GM19240 (cell line): ENCODE data around the gene GFI1B.
A peak's percentile ranks its signal among the peaks of the same experiment; 100 is the strongest.

Experiments used
- DNase-seq: peaks from one replicate; pipeline ENCODE4 v3.0.0; 2011; ENCODE audit warnings: low spot score; ENCODE audit not compliant: insufficient read length

The GFI1B gene

GRCh38 chr9:132978451-132979131, at the start of gene GFI1B:
Gene GFI1B (plus strand): TSS chr9:132978694. CDS start chr9:132986679, 7,985 bp downstream.
- no peak for DNase-seq

DNA sequence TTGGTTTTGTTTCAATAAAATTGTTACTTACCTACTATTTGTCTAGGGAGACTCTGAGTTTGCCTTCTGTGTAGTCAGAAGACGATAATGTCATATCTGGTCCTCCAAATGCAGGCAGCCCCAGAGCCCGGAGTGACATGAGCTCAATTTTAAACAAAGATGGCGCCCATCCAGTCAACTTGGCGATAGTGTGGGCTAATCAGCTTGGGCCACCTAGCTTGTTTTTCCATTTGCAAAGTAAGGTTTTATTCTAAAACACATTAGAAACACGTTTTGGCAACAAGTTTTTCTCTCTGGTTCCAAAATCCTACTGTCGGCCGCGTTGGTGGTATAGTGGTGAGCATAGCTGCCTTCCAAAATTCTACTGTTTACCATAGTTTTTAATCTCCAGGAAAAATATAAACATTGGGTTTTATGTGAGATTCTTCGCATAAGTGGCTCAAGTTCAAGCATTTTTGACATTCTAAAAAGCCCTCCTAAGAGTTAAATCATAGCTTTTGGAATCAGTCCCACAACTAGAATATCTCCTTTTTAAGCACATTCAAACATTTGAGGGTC, 47.2 kb upstream of the GFI1B start:
- no peak for DNase-seq

DNA sequence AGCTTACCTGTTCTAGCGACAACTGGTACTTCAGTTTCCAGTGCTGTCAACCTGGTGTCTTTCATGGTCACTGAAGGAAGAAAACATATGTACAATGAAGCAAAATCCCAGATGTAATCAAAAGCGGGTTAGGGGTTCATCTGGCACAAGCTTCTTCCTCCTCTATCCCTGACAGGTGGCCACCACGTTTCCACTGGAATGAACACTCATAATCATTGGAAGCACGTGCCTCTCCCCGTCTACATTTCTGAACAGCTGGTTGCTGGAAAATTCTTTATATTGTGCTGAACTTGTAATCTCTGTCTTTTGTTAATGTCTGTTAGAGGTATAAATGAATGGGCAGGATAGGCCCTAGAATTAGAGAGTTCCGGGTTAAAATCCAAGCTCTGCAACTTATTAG, 43.5 kb upstream of the GFI1B start:
- DNase-seq = no peak

GRCh38 chr9:132937463-132937901, 41.0 kb upstream of the GFI1B start:
- no peak for DNase-seq

DNA sequence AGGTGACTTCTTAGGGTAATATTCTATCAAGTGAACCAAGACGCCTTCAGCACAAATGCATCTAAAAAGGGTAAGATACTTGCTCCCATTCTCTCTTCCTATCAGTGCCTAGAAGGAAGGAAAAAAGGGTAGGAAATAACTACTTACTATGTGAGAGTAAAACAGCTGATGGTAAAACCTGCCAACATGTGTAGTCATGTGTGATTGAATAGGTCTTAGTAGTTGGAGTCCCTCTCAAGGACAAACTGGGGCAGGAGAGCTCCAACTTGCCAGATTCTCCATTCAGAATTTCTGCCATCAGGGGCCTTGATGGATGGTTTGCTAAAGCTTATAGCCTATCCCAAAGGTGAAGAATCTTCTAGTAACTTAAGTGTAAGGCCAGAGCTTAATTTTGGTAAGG, 39.3 kb upstream of the GFI1B start:
- DNase-seq = no peak

- DNase-seq = no peak
Measured at GRCh38 chr9:132942541-132943182, 35.8 kb upstream of the GFI1B start.

- DNase-seq = no peak
Measured at GRCh38 chr9:132943651-132944293, 34.7 kb upstream of the GFI1B start.

DNA sequence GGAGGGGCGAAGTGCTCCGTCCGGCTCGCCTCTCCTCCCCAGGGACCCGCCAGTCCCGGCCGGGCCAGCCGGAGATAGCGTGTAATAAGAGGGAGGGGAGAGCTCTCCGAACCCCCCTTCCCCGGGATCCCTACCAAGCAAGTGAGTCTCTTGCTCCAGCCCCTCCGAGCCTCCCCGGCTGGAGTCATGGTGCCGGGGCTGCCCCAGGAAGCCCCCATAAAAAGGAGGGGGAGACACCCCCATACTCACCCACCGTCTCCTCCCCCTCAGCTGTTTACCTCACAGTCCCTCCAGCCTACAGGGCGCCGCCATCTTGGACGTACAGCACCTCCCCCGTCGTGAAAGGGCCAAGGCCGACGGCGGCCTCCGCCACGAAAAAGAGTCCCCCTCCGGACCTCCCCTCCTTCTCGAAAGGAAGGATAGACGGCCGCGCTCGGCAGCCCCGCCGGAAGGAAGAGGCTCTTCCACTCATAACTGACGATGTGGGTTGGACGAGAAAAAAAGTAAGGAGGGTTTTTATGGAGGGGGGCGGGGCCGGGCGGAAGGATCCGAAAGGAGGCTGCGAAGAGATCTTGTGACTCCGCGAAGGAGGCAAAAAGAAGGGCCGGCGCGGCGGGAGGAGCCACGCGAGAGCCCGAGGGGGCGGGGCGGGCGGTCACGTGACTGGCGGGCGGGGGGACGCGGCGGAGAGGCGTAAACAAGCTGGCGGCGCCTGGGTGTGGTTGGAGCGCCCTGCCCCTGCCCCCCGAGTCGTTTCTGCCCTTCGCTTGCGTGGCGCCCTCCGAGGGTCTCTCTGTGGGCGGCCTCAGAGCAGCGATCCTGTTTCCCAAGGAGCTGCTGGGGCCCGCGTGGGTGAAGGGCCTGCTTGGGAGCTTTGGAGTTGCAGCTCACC, 34.0 kb upstream of the GFI1B start, which contains the start of gene TSC1:
Gene TSC1 (minus strand): TSS at position 323 of the 892 bp plus-strand sequence. CDS start 15,744 bp downstream, outside the sequence.
- DNase-seq = peak; percentile 68

GRCh38 chr9:132945186-132946130, 33.0 kb upstream of the GFI1B start:
- DNase-seq = no peak

- no peak for DNase-seq
Measured at GRCh38 chr9:132946211-132946610, 32.3 kb upstream of the GFI1B start.

- no peak for DNase-seq
Measured at GRCh38 chr9:132946631-132947295, 31.7 kb upstream of the GFI1B start.

- no peak for DNase-seq
Measured at GRCh38 chr9:132947756-132948155, 30.7 kb upstream of the GFI1B start.

GRCh38 chr9:132948482-132949050, 29.9 kb upstream of the GFI1B start:
- DNase-seq = no peak

DNA sequence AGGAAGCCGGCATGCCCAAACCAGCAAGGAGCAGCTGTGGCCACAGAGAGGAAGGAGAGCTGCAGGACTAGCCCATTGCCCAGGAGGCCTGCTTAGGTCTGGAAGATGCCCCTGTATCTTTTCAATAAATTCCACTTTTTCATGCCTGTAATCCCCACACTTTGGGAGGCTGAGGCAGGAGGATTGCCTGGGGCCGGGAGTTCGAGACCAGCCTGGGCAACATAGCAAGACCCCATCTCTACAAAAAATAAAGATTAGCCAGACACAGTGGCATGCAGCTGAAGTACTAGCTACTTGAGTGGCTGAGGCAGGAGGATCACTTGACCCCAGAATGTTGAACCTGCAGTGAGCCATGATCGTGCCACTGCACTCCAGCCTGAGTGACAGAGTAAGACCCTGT, 28.8 kb upstream of the GFI1B start:
- DNase-seq = no peak

DNA sequence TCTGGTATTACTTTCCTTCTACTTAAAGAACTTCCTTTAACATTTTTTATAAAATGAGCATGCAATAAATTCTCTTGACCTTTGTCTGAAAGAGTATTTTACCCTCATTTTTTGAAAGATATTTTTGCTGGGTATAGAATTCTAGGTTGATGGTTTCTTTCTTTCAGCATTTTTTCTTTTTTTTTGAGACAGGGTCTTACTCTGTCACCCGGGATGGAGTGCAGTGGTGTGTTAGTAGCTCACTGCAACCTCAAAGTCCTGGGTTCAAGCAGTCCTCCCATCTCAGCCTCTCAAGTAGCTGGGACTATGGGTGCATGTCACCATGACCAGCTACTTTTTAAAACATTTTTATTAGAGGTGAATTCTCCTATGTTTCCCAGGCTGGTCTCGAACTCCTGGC, 23.4 kb upstream of the GFI1B start:
- no peak for DNase-seq

DNA sequence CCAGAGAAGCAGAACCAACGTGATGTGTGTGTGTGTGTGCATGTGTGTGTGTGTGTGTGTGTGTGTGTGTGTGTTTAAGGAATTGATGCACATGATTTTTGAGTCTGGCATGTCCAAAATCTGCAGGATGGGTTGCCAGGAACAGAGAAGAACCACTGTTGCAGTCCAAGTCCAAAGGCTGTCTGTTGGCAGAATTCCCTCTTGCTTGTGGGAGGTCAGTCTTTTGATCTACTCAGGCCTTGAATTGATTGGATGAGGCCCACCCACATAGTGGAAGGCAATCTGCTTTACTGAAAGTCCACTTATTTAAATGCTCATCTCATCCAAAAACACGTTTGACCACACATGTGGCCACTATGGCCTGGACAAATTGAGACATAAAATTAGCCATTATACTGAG, 22.7 kb upstream of the GFI1B start:
- DNase-seq = no peak

DNA sequence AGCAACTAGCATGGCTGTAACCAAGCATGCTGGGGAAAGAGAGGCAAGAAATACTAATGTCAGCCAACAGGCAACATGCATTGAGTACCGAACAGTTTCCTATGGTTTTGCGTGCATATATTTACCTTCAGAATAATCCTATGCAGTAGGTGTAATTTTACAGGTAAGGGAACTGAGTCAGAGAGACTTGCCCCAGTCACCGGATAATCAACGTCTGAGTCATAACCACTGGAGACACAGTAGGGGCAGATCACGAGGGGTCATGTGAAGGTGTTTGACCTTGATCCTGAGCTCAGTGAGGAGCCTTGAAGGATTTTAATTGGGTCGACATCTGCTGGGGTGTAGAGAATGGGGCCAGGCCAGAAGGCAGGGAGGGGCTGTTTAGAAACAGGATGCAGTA, 20.7 kb upstream of the GFI1B start:
- DNase-seq = no peak

GRCh38 chr9:132961002-132961401, 17.5 kb upstream of the GFI1B start:
- no peak for DNase-seq

DNA sequence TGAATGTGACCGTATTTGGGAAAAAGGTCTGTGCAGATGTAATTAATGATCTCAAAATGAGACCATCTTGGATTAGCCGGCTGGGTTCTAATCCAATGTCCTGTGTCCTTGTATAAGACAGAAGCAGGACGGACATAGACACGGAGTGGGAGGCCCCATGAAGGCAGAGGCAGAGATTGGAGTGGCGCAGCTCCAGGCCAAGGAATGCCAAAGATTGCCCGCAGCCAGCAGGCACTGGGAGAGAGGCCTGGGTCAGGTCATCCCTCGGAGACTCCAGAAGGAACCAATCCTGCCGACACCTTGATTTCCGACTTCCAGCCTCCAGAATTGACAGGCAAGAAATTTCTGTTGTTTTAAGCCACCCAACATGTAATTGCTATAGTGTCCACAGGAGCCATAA, 13.0 kb upstream of the GFI1B start:
- no peak for DNase-seq
